Muscle of back (tissue), 11 donors: ENCODE results near the gene MSI1. TPM values are rescaled to one million over a fixed set of nuclear protein-coding genes. Genes with fewer than 3 reads are reported as not detected.

Experiments used
- DNase-seq, 3 donors: peaks; one replicate each; pipeline versions ENCODE4 v3.0.0 to v3.0.0-alpha.2; 2013
- polyA plus RNA-seq, 10 donors: library from polyadenylated mRNA; unstranded; fragments of 120-200 nt; gene quantifications; one replicate each; pipeline ENCODE4 v1.2.1, GENCODE V29; 2013; ENCODE audit not compliant: insufficient read length in 10 of 10

MSI1 gene
- polyA plus RNA-seq, 10 donors: 2.9 to 6.0 (median 3.9) TPM

- DNase-seq: no peak
Measured at GRCh38 chr12:120323772-120324171, 45.2 kb downstream of the MSI1 start.

DNA sequence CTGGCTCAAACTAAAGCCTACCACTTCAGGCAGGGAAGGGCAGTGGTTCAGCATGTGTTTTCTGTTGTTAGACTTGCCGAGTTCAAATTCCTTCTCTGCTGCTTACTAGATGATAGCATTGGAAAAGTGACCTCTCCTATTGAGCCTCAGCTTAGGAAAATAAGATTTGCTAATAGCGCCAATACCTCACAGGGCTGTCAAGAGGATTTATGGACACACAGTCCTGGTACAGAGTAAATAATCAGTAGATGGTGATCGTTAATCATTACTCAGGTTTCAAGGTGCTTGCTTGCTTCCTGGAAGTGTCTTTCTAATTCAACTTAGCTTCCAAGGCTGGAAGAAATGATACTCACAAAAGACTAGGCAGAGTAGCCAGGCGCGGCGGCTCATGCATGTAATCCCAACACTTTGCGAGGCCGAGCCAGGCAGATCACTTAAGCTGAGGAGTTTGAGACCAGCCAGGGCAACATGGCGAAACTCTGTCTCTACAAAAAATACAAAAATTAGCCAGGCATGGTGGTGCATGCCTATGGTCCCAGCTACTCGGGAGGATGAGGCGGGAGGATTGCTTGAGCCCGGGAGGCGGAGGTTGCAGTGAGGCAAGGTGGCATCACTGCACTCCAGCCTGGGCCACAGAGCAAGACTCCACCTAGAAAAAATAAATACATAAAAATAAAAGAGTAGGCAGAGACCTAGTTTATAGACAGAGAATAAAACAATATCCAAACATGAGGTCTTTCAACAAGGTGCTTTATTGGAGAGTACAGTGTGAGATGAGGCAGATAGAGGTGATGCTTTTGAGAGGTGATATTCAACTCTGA, 47.4 kb downstream of the MSI1 start:
- DNase-seq: no peak

- peak; percentile 98 to 99 (median 99) for DNase-seq
Measured at GRCh38 chr12:120317224-120318105, 51.5 kb downstream of the MSI1 start.

DNA sequence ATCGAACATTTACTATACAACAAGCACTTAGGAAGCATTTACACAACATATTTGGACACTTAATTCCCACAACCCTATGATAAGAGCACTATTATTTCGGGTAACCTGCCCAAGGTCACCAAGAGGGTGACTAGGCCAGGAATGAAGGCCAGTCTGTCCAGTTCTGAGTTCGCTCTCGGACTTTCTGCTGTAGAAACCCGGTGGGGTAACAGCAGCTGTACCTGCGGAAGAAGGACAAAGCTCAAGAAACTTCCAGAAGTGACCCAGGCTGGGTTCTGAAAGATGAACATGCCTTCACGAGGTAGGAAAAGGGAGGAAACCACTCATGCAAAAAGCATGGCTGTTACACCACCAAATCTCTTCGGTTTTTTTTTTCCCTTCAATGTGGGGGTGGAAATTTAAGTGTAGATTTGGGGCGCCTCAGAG, 52.2 kb downstream of the MSI1 start:
- DNase-seq: no peak

GRCh38 chr12:120314220-120314619, 54.7 kb downstream of the MSI1 start:
- no peak for DNase-seq

DNA sequence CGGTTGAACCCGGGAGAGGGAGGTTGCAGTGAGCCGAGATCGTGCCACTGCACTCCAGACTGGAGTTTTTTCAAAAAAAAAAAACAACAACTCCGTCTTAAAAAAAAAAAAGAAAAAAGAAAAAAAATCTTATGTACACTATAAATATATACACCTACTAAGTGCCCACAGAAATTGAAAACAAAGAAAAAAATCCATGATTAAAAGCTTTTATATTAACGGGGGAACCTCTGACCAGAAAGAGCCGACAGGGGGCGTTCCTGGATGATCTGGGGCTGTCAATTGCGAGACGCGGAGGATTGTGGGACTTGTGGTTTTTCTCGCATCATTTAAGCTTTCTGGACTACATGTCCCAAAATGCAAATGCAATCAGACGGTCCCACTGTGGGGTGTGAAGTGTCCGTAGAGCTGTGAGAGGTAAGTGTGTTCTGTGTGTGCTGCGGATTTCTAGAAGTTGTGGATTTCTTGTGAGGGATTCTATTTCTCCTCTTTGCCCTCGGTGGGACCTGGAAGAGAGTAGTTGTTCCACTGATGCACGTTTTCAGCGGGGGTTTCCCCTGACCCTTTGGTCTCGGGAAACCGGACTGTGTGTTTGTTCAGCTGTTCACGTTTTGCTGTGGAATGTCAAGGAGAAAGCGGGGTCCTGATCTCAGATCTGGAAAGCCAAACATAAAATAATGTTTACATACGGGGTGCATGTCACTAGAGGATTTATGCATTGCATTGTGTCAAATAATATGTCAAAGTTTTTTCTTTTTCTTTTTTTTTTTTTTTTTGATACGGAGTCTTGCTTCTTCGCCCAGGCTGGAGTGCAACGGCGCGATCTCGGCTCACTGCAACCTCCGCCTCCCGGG, 66.8 kb downstream of the MSI1 start, which contains the start of gene SIRT4:
Gene SIRT4, plus strand, starts transcription at position 360 of the 854 bp plus-strand sequence. CDS start 1,241 bp downstream, outside the sequence.
- peak; percentile 94 to 97 (median 95) for DNase-seq

DNA sequence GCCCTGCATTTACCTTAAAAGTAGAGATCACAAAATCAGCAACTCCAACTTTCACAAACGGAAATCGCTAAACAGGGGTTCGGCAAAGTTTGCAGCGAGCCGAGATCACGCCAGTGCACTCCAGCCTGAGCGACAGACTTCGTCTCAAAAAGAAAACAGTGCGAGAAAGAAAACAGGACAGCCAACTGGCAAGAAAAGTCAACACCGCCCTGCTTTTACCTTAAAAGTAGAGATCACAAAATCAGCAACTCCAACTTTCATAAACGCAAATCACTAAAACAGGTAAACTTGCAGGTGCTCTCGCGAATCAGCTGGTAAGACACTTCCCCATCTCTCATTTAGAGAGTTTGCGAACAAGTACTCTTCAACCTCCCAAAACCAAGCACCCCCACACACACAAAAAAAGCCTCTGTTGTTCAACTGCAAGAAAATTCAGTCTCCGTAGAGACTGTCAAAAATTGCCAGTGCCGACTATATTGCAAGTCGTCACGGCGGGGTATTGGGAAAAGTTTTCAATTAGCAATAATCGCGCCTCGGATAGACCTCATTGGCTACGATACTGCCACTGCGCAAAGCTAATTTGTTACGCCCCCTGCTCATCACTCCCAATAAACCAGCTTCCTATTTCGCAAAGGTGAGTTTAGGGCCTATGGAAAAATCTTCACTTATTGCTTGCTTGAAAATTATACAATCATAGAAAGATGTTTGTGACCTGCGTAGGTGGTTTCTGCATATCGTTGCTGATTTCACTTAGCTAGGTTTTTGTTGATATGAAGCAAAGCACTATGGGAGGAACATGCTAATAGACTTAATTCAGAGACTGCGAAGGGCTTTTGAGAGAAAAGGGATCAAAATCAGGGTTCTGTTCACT, 76.1 kb downstream of the MSI1 start, which contains the start of gene RNU4-1:
Gene RNU4-1, minus strand, starts transcription at position 577 of the 871 bp plus-strand sequence.
- peak; percentile 89 to 95 (median 94) for DNase-seq

- no peak for DNase-seq
Measured at GRCh38 chr12:120292411-120292660, 76.6 kb downstream of the MSI1 start.

Other genes starting within 250 kb of the MSI1 start
- gene GCN1, start 174.4 kb downstream of the MSI1 start, polyA plus RNA-seq: 10 to 100 TPM; 32.7 to 50.4 (median 39.9) TPM
- gene RPLP0, start 168.1 kb downstream of the MSI1 start, polyA plus RNA-seq: 1,000 to 10,000 TPM; 2,859 to 4,622 (median 4,054) TPM
- 100 to 1,000 TPM in 9 of 10 donors, 10 to 100 TPM in 1; 88.7 to 164 (median 134) TPM for gene PXN, start 103.4 kb downstream of the MSI1 start, polyA plus RNA-seq
- not detected for gene RNU4-2, start 77.3 kb downstream of the MSI1 start, polyA plus RNA-seq
- not detected for gene RNU4-1, start 75.9 kb downstream of the MSI1 start, polyA plus RNA-seq
- 1 to 10 TPM; 2.4 to 4.9 (median 4.2) TPM for gene SIRT4, start 66.8 kb downstream of the MSI1 start, polyA plus RNA-seq
- gene PLA2G1B, start 41.4 kb downstream of the MSI1 start, polyA plus RNA-seq: not detected
- 100 to 1,000 TPM in 7 of 10 donors, 10 to 100 TPM in 3; 87.5 to 161 (median 112) TPM for gene COX6A1, start 68.9 kb upstream of the MSI1 start, polyA plus RNA-seq
- 10 to 100 TPM; 32.4 to 39.7 (median 35.6) TPM for gene TRIAP1, start 77.2 kb upstream of the MSI1 start, polyA plus RNA-seq
- gene GATC, start 77.3 kb upstream of the MSI1 start, polyA plus RNA-seq: 10 to 100 TPM; 13.8 to 21.7 (median 16.2) TPM
- gene SRSF9, start 100.6 kb upstream of the MSI1 start, polyA plus RNA-seq: 100 to 1,000 TPM in 2 of 10 donors, 10 to 100 TPM in 8; 80.3 to 133 (median 91.6) TPM
- 100 to 1,000 TPM; 284 to 451 (median 337) TPM for gene DYNLL1, start 126.9 kb upstream of the MSI1 start, polyA plus RNA-seq
- 10 to 100 TPM; 29.2 to 43.2 (median 35.4) TPM for gene COQ5, start 160.0 kb upstream of the MSI1 start, polyA plus RNA-seq
- gene RNF10, start 165.2 kb upstream of the MSI1 start, polyA plus RNA-seq: 100 to 1,000 TPM; 148 to 189 (median 157) TPM
- 10 to 100 TPM; 17.3 to 31.1 (median 24.4) TPM for gene POP5, start 212.2 kb upstream of the MSI1 start, polyA plus RNA-seq